NCI-H1092 (cell line): ENCODE measurements around the gene USP37.

Source experiments
- DNase-seq: peaks from one replicate; lab custom pipeline; 2025; lab: John Stamatoyannopoulos, UW

The USP37 gene

DNA sequence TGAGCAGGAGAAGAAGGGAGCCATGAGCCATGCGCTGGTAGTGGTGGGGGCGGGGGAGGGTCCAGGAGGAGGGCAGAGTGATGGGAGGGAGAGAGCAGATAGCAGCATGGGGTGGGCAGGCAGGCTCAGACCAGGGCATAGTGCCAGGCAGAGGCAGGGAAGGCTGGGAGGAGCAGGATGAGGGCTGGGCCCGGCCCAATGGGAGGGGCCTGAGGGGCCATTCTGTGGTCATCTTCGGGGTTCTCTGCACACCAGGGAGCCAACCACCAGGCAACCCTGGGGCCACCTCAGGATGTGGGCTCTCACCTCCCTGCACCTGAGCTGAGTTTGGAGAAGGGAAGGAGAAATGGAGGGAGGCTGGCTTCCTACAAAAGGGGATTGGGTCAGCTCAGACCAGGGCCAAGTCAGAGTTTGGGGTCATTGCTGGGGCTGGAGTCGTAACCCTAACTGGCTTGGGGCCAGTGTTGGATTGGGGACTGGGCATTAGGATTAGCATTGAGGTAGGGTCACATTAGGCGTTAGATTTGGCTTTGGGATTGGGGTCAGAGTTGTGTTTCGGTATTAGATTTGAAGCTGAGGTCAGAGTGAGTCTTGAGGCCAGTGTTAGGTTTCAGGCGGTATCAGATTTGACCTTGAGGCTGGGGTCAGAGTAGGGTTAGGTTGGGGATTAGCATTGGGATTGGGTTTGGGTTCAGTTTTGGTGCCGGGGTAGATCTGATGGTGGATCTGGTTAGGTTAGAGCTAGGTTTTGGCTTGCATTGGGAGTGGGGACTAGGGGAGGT is 138.0 kb downstream of the USP37 start:
- no peak for DNase-seq

DNA sequence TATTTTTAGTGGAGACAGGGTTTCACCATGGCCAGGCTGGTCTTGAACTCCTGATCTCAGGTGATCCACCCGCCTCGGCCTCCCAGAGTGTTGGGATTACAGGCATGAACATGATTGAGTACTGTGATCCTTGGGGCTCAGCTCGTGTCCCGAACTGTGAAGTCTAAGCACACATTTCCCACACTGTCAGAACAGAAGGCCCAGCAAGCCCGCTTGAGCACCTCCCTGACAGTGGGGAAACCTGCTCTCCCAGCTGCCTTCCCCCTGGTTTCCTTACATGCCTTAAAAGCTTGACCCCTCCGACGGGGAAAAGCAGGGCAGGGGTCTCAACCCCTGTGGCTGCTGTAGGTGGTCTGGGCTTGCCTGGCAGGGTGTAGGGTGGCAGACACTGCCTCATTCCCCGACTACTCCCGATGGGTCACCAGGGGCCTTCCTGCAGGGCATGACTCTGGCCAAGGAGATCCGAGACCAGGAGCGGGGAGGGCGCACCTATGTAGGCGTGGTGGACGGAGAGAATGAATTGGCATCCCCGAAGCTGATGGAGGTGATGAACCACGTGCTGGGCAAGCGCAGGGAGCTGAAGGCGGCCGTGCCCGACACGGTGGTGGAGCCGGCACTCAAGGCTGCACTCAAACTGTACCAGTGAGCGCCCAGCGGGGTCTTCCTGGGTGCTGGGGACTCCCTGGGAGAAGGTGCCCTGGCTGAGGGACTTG is 139.1 kb downstream of the USP37 start:
- no peak for DNase-seq

DNA sequence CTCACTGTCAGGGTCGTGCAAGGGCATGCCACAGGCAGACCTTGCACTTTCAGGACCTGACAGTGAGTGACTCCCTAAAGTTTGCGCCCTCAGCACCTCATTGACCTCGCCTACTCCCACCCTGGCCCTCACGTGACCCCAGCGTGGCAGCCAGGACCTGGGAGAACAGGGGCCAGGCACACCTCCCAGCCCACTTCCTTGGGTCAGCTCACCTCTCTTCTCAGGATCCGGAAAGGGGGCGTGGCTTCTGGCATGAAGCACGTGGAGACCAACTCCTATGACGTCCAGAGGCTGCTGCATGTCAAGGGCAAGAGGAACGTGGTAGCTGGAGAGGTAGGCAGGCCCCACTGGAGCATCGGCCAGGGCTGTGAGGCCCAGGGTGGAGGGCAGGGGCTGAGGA is 140.4 kb downstream of the USP37 start:
- no peak for DNase-seq

DNA sequence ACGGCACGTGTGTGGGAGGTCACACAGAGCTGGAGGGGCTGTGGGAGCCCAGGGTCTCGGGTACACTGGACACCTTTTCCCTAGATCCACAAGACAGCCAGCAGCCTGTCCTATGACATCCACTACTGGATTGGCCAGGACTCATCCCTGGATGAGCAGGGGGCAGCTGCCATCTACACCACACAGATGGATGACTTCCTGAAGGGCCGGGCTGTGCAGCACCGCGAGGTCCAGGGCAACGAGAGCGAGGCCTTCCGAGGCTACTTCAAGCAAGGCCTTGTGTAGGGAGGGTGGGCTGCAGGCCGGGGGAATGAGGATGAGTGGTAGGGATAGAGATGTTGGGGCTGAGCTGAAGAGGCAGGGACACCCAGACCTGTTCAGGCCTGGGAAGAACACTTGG is 142.6 kb downstream of the USP37 start:
- DNase-seq = no peak

DNA sequence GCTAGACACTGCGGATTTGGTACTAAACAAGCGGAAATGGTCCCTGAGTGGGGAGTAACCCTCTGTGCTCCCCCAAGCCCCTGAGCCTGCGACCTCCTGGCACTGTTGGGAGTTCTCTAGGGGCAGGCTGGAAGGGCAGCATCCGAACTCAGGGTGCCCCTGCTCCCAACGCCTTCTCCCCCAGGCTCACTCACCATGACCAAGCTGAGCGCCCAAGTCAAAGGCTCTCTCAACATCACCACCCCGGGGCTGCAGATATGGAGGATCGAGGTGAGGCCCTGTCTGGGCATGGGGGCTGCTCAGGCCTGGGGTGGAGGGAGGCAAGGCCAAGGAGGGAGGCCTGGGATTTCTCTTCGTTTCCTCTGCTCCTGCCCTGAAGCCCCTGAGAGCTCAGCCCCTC is 144.6 kb downstream of the USP37 start:
- DNase-seq = no peak

DNA sequence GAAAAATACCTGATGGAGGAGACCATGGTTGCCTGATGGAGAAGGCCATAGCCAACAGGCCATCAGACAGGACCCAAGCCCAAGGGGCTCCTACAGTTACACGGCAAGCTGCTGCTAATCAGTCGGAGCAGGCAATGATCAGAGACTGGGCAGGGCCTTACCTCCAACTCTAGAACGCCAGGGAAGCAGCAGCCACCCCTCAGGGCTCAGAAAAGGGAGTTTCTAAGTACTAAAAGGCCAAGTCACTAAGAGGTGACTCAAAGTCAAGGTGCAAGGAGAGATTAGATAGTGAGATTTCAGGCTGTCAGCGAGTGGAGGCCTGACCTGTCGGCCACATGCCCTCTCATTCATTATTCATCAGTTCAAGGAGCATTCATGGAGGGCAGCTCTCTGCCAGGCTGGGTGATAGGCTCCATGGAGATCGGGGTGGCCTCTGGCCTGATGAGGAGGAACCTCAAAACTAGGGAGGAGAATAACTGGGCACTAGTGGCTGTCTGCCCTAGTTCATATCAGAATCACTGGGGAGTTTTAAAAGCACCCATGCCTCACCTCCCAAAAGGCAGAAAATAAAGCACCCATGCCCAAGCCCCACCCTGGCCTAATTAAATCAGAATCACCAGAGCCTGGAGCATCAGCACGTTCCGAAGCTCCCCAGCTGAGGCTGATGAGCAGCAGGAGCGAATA is 145.6 kb downstream of the USP37 start:
- no peak for DNase-seq

DNA sequence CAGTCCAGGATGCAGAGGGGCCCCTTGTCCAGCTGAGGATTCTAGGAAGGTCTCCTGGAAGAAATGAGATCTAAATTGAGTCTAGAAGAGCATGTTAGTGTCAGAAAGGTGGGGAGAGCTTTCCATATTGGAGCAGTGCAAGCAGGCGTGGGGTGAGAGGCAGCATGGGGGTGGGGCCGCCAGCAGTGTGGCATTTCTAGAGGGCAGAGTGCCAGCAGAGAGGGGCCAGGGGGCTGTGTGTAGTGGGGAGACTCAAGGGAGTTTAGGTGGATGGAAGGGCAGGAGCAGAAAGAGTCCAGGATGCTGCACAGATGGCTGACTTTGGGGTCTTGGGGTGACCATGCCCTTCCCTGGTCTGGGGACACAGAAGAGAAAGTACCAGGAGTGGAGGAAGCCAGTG is 147.1 kb downstream of the USP37 start:
- DNase-seq = no peak

DNA sequence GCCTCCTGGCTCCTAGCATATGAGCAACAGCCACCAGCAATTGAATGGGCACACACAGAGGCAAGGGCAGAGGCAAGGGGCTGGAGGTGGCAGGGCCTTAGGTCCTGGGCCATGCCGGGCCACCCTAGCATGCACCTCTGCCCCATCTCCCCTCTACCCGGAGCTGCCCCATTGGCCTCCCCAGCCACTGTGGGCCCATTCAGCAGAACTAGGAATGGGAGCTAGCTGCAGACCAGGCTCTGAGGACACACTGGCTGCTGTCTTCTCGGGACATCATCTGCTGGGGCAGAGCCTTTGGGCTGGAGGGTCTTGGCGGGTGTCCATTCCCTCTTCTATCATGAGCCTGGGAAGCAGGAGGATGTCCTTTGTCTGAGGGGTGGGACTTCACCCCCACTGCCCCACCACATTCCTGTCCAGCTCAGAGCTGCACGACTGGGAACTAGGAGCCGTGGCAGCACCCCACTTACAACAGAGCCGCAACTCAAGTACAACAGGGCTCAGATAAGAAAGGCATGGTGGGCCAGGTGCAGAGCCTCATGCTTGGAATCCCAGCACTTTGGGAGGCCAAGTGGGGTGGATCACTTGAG is 148.4 kb downstream of the USP37 start:
- DNase-seq = no peak

DNA sequence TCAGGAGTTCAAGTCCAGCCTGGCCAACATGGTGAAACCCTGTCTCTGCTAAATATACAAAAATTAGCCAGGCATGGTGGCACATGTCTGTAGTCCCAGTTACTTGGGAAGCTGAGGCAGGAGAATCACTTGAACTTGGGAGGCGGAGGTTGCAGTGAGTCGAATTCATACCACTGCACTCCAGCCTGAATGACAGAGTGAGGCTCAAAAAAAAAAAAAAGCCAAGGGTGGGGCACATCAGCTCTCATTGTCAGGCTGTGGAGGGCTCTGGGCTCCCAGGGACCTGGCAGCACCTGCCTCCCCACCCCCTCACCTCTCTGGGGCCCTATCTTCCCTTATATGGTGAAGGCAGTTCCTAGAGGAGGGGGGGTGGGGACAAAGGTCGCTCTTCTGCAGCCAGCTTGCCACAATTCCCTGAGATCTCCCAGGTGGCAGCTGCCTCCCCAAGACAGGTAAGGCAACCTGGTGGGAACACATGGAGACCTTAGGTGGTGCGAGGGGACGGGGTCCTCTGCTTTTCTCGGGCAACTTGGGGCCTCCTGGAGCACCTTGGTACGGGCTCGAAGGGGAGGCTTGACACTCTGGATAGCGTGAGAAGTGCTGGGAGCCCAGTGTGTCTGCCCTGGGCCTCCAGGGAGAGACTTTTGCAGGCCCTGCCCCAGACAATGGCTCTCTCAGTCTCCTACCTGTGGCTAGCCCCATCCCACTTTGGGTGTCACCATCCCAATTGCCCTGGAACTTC is 149.3 kb downstream of the USP37 start, which contains the start of gene VIL1:
Gene VIL1 (plus strand): TSS at position 407 of the 742 bp plus-strand sequence. CDS start 4,656 bp downstream, outside the sequence.
- DNase-seq = no peak

DNA sequence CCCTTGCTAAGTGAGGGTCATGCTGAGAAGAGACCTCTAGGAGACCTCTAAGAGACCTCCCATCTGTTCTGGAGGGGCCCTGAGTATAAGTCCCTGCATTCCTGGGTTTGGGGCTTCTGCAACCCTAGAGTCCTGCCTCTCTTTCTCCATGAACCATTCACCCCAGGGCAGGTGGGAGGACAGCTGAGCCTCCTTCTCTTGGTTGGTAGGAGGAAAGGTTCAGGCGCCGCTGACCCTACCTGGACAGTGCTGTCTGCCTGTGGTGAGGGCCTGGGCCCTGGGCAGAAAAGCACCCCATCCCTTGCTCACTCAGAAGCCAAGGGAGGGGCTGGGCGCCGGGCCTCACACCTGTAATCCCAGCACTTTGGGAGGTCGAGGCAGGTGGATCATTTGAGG is 149.8 kb downstream of the USP37 start:
- DNase-seq = no peak

DNA sequence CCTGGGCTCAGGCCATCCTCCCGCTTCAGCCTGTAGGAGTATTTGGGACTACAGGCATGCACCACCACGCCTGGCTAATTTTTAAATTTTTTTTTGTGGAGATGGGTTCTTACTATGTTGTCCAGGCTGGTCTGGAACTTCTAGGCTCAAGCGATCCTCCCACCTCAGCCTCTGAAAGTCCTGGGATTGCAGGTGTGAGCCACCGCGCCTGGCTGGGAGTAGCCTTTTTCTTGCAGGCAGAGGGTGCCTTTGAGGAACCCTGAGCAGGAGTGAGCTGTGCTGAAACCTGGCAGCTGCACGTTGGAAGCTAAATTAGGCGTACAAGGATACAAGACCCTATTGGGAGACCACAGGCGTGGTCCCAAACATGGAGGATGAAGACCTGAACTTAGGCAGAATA is 160.4 kb downstream of the USP37 start:
- no peak for DNase-seq

DNA sequence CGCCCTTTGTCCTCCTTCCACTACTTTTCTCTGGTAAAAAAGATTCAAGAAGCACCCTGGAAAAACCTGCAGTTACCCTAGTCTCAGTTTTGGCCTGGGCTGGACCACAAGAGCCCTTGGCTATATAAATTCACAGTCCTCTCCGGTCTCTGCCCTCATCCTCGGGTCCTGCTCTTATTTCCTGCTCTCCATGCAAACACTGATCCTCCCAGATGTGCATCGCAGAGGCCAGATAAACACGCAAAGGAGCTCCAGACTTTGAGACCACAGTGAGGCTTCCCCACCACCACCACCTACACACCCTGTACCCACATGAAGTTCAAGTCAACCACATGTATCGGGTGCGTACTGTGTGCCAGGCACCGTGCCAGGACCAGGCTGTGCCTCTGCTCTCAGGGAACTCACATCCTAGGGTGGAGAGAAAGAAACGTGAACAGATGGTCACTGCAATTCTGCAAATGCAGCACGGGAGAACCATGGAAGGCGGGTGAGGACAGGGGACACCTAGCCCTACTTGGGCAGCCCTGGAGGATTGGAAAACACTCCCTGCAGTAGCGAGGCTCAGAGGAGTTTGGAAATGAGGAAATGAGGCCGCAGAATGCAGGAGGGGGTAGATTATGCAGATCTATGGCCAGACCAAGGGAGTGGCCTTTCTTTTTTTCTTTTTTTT is 161.1 kb downstream of the USP37 start:
- DNase-seq = no peak

DNA sequence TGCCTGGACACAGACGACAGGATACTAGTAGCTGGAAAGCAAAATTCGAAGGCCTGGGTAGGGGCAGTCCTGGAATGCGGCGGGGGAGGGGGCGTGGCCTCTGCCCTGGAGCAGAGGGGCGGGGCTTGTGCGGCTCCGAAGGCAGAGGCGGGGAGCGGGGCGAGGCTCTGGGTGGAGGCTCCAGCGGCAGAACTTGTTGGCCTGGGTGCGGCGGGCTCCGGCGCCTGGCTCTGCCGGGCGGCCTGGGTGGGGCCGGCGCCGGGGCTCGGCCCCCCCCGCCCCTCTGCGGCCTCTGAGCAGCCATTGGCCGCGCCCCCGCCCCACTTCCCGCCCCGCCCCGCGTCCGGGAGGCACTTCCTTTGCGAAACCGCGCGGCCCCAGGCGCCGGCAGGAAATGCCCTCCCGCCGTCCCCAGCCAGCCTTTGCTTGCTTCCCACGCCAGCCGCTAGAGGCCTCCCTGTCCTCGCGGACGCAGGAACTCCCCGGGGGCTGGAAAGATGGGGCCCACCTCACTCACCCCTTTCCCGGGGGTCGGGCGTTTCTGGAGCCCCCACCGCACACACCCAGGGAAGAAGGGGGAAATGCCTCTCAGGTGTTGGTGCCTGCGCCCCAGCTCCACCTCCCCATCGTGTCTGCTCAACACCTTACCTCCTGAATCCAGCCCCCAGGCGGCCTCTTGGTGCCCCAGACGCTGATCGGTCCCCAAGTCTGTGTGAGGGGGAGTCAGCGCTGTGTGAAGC is 161.8 kb downstream of the USP37 start:
- DNase-seq = peak; percentile 89

DNA sequence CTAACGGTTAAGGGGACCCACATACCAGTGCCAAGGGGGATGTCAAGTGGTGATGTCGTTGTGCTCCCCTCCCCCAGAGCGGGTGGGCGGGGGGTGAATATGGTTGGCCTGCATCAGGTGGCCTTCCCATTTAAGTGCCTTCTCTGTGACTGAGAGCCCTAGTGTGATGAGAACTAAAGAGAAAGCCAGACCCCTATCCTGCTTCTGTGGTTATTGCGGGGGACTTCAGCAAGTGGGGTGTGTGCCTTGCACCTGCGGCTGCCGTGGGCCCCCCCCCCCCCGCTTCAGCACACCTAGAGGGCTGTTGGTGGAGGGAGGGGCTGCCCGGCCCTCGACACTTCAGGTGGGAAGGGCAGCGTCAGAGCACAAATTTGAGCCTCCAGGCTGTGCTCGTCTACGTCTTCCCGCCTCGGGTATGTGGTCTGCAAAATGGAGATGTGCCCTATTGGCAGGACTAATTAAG is 162.4 kb downstream of the USP37 start:
- DNase-seq = no peak

DNA sequence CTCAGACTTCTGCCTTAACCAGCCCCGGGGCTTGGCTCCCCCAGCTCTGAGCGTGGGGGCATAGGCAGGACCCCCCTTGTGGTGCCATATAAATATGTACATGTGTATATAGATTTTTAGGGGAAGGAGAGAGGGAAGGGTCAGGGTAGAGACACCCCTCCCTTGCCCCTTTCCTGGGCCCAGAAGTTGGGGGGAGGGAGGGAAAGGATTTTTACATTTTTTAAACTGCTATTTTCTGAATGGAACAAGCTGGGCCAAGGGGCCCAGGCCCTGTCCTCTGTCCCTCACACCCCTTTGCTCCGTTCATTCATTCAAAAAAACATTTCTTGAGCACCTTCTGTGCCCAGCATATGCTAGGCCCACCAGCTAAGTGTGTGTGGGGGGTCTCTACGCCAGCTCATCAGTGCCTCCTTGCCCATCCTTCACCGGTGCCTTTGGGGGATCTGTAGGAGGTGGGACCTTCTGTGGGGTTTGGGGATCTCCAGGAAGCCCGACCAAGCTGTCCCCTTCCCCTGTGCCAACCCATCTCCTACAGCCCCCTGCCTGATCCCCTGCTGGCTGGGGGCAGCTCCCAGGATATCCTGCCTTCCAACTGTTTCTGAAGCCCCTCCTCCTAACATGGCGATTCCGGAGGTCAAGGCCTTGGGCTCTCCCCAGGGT is 162.9 kb downstream of the USP37 start:
- no peak for DNase-seq

DNA sequence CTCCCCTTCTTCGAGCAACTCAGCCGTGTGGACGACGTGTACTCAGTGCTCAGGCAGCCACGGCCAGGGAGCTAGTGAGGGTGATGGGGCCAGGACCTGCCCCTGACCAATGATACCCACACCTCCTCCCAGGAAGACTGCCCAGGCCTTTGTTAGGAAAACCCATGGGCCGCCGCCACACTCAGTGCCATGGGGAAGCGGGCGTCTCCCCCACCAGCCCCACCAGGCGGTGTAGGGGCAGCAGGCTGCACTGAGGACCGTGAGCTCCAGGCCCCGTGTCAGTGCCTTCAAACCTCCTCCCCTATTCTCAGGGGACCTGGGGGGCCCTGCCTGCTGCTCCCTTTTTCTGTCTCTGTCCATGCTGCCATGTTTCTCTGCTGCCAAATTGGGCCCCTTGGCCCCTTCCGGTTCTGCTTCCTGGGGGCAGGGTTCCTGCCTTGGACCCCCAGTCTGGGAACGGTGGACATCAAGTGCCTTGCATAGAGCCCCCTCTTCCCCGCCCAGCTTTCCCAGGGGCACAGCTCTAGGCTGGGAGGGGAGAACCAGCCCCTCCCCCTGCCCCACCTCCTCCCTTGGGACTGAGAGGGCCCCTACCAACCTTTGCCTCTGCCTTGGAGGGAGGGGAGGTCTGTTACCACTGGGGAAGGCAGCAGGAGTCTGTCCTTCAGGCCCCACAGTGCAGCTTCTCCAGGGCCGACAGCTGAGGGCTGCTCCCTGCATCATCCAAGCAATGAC is 163.6 kb downstream of the USP37 start:
- no peak for DNase-seq

DNA sequence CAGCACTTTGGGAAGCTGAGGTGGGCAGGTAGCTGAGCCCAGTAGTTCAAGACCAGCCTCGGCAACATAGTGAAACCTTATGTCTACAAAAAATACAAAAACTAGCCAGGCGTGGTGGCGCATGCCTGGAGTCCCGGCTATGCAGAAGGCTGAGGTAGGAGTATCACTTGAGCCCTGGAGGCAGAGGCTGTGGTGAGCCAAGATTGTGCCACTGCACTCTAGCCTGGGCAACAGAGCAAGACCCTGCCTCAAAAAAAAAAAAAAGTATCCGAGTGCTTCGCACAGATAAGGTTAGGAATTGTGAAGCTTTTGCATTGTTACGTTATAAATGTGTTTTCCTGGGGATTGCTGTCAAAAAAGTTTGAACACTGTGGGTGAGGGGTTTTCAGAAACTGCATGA is 164.3 kb downstream of the USP37 start:
- DNase-seq = no peak

DNA sequence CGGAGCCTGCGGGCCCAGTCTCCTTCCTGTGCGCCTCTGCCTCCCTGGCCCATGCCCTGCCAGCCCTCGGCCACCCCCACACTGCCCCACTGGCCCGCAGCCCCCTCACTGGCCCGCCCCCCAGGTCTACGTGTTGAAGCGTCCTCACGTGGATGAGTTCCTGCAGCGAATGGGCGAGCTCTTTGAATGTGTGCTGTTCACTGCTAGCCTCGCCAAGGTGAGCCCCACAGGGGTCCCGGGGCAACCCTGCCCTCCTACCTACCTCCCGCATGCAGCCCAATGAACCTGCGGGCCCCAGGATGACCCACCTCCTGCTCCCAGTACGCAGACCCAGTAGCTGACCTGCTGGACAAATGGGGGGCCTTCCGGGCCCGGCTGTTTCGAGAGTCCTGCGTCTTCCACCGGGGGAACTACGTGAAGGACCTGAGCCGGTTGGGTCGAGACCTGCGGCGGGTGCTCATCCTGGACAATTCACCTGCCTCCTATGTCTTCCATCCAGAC is 165.2 kb downstream of the USP37 start:
- no peak for DNase-seq

DNA sequence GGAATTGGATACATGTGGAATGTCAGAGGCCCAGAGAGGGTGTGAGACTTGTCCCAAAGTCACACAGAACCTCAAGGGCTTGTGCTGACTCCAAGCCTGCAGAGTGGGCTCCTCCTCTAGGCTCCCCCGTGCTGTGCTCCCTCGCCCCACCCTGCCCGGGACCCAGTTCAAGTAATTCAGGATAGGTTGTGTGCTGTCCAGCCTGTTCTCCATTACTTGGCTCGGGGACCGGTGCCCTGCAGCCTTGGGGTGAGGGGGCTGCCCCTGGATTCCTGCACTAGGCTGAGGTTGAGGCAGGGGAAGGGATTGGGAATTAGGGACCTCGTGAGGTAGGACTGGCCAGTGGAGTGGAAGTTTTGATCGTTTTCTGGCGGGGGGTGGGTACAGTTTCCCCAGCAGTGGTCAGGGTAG is 165.7 kb downstream of the USP37 start:
- DNase-seq = no peak
